ENCODE measurements around the gene VASH1. TPM values are rescaled to one million over a fixed set of nuclear protein-coding genes. Genes with fewer than 3 reads are reported as not detected.
"Not testable (repeated sequence)": the region's sequence is repeated elsewhere in the genome, so short reads cannot be mapped to it uniquely, and the experiment has no call there.

Gene VASH1
- total and polyA plus RNA-seq, 5 donors from 2014 or later, result 0.16 to 8.2 (median 1.1) TPM

GRCh38 chr14:76727901-76728300 is 33.4 kb upstream of the VASH1 start:
- no peak for DNase-seq
- no peaks in the 10 kb centered on the region for H3K4me1 Mint-ChIP-seq
- Histone ChIP-seq H3K9me3 (ENCODE audit: control insufficient read depth in 2 of 2, low read length in 2 of 2) (no peaks in the 10 kb centered on the region), H3K27ac (ENCODE audit: insufficient read depth, low read length, poor library complexity, severe bottlenecking) (no peak overlapping the region), H3K27me3 (ENCODE audit: control insufficient read depth, insufficient read depth, low read length) (peaks cover 13% of the 10 kb centered on the region), H3K36me3 (ENCODE audit: control insufficient read depth, insufficient read depth, low read length) (no peaks in the 10 kb centered on the region), H3K4me1 (ENCODE audit: control insufficient read depth, insufficient read depth, low read length, poor library complexity, severe bottlenecking) (no peaks in the 10 kb centered on the region), H3K4me3 (ENCODE audit: low read depth, low read length) (no peak overlapping the region)
- no peak overlapping the region for H3K4me3 Mint-ChIP-seq
- H3K9me3 Mint-ChIP-seq, result no peaks in the 10 kb centered on the region
- no peak overlapping the region for H3K27ac Mint-ChIP-seq
- H3K36me3 Mint-ChIP-seq, result no peaks in the 10 kb centered on the region
- ATAC-seq (ENCODE audit: low read depth in 2 of 2), result no peak
- peaks cover 16% of the 10 kb centered on the region for H3K27me3 Mint-ChIP-seq

- H3K27me3 Mint-ChIP-seq, result peaks cover 16% of the 10 kb centered on the region
- no peaks in the 10 kb centered on the region for H3K4me1 Mint-ChIP-seq
Observed at GRCh38 chr14:76729258-76729657, 32.0 kb upstream of the VASH1 start.

GRCh38 chr14:76729953-76730505 is 31.2 kb upstream of the VASH1 start:
- DNase-seq (no peak), ATAC-seq (ENCODE audit: low read depth in 2 of 2) (no peak)
- no peaks in the 10 kb centered on the region for H3K4me1 Mint-ChIP-seq
- H3K36me3 Mint-ChIP-seq, result no peaks in the 10 kb centered on the region
- H3K9me3 ChIP-seq (ENCODE audit: control insufficient read depth in 2 of 2, low read length in 2 of 2), result no peaks in the 10 kb centered on the region
- H3K27ac Mint-ChIP-seq, result no peak overlapping the region
- no peak overlapping the region for H3K4me3 Mint-ChIP-seq
- H3K36me3 ChIP-seq (ENCODE audit: control insufficient read depth, insufficient read depth, low read length), result no peaks in the 10 kb centered on the region
- peaks cover 14% of the 10 kb centered on the region for H3K27me3 Mint-ChIP-seq
- H3K4me1 ChIP-seq (ENCODE audit: control insufficient read depth, insufficient read depth, low read length, poor library complexity, severe bottlenecking), result no peaks in the 10 kb centered on the region
- H3K4me3 ChIP-seq (ENCODE audit: low read depth, low read length), result no peak overlapping the region
- peaks cover 10% of the 10 kb centered on the region for H3K27me3 ChIP-seq (ENCODE audit: control insufficient read depth, insufficient read depth, low read length)
- no peak overlapping the region for H3K27ac ChIP-seq (ENCODE audit: insufficient read depth, low read length, poor library complexity, severe bottlenecking)
- H3K9me3 Mint-ChIP-seq, result no peaks in the 10 kb centered on the region

More at GRCh38 chr14:76729258-76729657, 32.0 kb upstream of the VASH1 start:
- ATAC-seq (ENCODE audit: low read depth in 2 of 2) (no peak), DNase-seq (no peak)
- Histone ChIP-seq H3K4me3 (ENCODE audit: low read depth, low read length) (no peak overlapping the region), H3K9me3 (ENCODE audit: control insufficient read depth in 2 of 2, low read length in 2 of 2) (no peaks in the 10 kb centered on the region), H3K27me3 (ENCODE audit: control insufficient read depth, insufficient read depth, low read length) (peaks cover 11% of the 10 kb centered on the region), H3K27ac (ENCODE audit: insufficient read depth, low read length, poor library complexity, severe bottlenecking) (no peak overlapping the region), H3K36me3 (ENCODE audit: control insufficient read depth, insufficient read depth, low read length) (no peaks in the 10 kb centered on the region), H3K4me1 (ENCODE audit: control insufficient read depth, insufficient read depth, low read length, poor library complexity, severe bottlenecking) (no peaks in the 10 kb centered on the region)
- H3K4me3 Mint-ChIP-seq, result no peak overlapping the region
- H3K9me3 Mint-ChIP-seq, result no peaks in the 10 kb centered on the region
- H3K27ac Mint-ChIP-seq, result no peak overlapping the region
- H3K36me3 Mint-ChIP-seq, result no peaks in the 10 kb centered on the region

DNA sequence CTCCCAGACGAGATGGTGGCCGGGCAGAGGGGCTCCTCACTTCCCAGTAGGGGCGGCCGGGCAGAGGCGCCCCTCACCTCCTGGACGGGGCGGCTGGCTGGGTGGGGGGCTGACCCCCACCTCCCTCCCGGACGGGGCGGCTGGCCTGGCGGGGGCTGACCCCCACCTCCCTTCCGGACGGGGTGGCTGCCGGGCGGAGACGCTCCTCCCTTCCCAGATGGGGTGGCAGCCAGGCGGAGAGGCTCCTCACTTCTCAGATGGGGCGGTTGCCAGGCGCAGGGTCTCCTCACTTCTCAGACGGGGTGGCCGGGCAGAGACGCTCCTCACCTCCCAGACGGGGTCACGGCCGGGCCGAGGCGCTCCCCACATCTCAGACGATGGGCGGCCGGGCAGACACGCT is 26.8 kb upstream of the VASH1 start:
- H3K9me3 Mint-ChIP-seq, result peaks cover 0 to 14% (median 2%) of the 10 kb centered on the region in 7 donors
- ATAC-seq (ENCODE audit: low read depth in 2 of 2); H3K9me3 ChIP-seq (ENCODE audit: control insufficient read depth in 2 of 2, low read length in 2 of 2); H3K36me3 ChIP-seq (ENCODE audit: control insufficient read depth, insufficient read depth, low read length); H3K4me1 ChIP-seq (ENCODE audit: control insufficient read depth, insufficient read depth, low read length, poor library complexity, severe bottlenecking); H3K27ac Mint-ChIP-seq; H3K27ac ChIP-seq (ENCODE audit: insufficient read depth, low read length, poor library complexity, severe bottlenecking); H3K36me3 Mint-ChIP-seq; DNase-seq; H3K4me1 Mint-ChIP-seq; H3K4me3 ChIP-seq (ENCODE audit: low read depth, low read length); H3K4me3 Mint-ChIP-seq: not testable (repeated sequence)
- peaks cover 26% of the 10 kb centered on the region for H3K27me3 Mint-ChIP-seq
- H3K27me3 ChIP-seq (ENCODE audit: control insufficient read depth, insufficient read depth, low read length), result peaks cover 15% of the 10 kb centered on the region

DNA sequence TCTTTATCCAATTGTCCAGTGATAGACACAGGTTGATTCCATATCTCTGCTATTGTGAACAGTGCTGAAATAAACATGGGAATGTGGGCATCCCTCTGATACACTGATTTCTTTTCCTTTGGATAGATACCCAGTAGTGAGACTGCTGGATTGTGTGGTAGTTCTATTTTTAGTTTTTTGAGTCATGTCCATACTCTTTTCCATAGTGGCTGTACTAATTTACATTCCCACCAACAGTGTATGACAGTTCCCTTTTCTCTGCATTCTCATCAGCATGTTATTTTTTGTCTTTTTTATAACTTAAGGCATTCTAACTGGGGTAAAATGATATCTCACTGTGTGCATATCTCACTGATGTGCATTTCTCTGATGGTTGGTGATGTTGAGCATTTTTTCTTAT is 24.8 kb upstream of the VASH1 start:
- Mint-ChIP-seq H3K36me3 (no peaks in the 10 kb centered on the region), H3K4me3 (no peak overlapping the region), H3K27ac (no peak overlapping the region), H3K4me1 (no peaks in the 10 kb centered on the region), H3K27me3 (peaks cover 24% of the 10 kb centered on the region), H3K9me3 (peaks cover 2 to 32% (median 11%) of the 10 kb centered on the region in 7 donors)
- DNase-seq, result no peak
- H3K4me1 ChIP-seq (ENCODE audit: control insufficient read depth, insufficient read depth, low read length, poor library complexity, severe bottlenecking), result no peaks in the 10 kb centered on the region
- peaks cover 17 to 23% of the 10 kb centered on the region in 2 experiments for H3K9me3 ChIP-seq (ENCODE audit: control insufficient read depth in 2 of 2, low read length in 2 of 2)
- no peak overlapping the region for H3K27ac ChIP-seq (ENCODE audit: insufficient read depth, low read length, poor library complexity, severe bottlenecking)
- H3K36me3 ChIP-seq (ENCODE audit: control insufficient read depth, insufficient read depth, low read length), result no peaks in the 10 kb centered on the region
- no peak for ATAC-seq (ENCODE audit: low read depth in 2 of 2)
- H3K4me3 ChIP-seq (ENCODE audit: low read depth, low read length), result no peak overlapping the region
- H3K27me3 ChIP-seq (ENCODE audit: control insufficient read depth, insufficient read depth, low read length), result peaks cover 12% of the 10 kb centered on the region

GRCh38 chr14:76741074-76741473 is 20.2 kb upstream of the VASH1 start:
- Histone ChIP-seq H3K4me1 (ENCODE audit: control insufficient read depth, insufficient read depth, low read length, poor library complexity, severe bottlenecking) (no peaks in the 10 kb centered on the region), H3K36me3 (ENCODE audit: control insufficient read depth, insufficient read depth, low read length) (no peaks in the 10 kb centered on the region), H3K27ac (ENCODE audit: insufficient read depth, low read length, poor library complexity, severe bottlenecking) (no peak overlapping the region), H3K27me3 (ENCODE audit: control insufficient read depth, insufficient read depth, low read length) (peaks cover 14% of the 10 kb centered on the region), H3K9me3 (ENCODE audit: control insufficient read depth in 2 of 2, low read length in 2 of 2) (peaks cover 22 to 23% of the 10 kb centered on the region in 2 experiments), H3K4me3 (ENCODE audit: low read depth, low read length) (no peak overlapping the region)
- no peak for DNase-seq
- H3K9me3 Mint-ChIP-seq, result peaks cover 2 to 44% (median 10%) of the 10 kb centered on the region in 7 donors
- no peak overlapping the region for H3K27ac Mint-ChIP-seq
- H3K36me3 Mint-ChIP-seq, result peaks cover 3% of the 10 kb centered on the region
- ATAC-seq (ENCODE audit: low read depth in 2 of 2), result no peak
- H3K4me3 Mint-ChIP-seq, result no peak overlapping the region
- peaks cover 31% of the 10 kb centered on the region for H3K27me3 Mint-ChIP-seq
- H3K4me1 Mint-ChIP-seq, result peaks cover 0 to 4% (median 0%) of the 10 kb centered on the region in 4 donors

DNA sequence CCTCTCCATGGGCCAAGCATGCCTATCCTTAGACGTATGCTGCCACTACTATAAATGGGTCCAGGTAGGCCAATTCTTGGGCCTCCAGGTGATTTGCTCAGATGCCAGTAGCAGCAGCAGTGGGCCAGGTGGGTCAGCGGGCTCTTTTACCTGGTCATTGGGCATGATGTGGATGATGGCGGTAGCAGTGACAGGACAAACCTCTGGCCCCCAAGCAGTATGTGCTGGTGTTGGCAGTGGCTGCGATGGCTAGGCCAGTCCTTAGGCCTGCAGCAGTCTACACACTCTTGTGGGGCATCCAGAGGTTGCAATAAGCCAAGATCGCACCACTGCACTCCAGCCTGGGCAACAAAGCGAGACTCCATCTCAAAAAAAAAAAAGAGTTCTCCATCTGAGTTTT is 19.1 kb upstream of the VASH1 start:
- H3K36me3 ChIP-seq (ENCODE audit: control insufficient read depth, insufficient read depth, low read length), result no peaks in the 10 kb centered on the region
- Mint-ChIP-seq H3K9me3 (peaks cover 0 to 41% (median 13%) of the 10 kb centered on the region in 7 donors), H3K27me3 (peaks cover 29% of the 10 kb centered on the region), H3K4me3 (no peak overlapping the region), H3K36me3 (peaks cover 3% of the 10 kb centered on the region), H3K4me1 (peaks cover 0 to 4% (median 0%) of the 10 kb centered on the region in 4 donors), H3K27ac (no peak overlapping the region)
- ATAC-seq (ENCODE audit: low read depth in 2 of 2) (no peak), DNase-seq (no peak)
- no peak overlapping the region for H3K27ac ChIP-seq (ENCODE audit: insufficient read depth, low read length, poor library complexity, severe bottlenecking)
- H3K4me1 ChIP-seq (ENCODE audit: control insufficient read depth, insufficient read depth, low read length, poor library complexity, severe bottlenecking), result no peaks in the 10 kb centered on the region
- peaks cover 9% of the 10 kb centered on the region for H3K27me3 ChIP-seq (ENCODE audit: control insufficient read depth, insufficient read depth, low read length)
- peaks cover 22 to 23% of the 10 kb centered on the region in 2 experiments for H3K9me3 ChIP-seq (ENCODE audit: control insufficient read depth in 2 of 2, low read length in 2 of 2)
- no peak overlapping the region for H3K4me3 ChIP-seq (ENCODE audit: low read depth, low read length)

DNA sequence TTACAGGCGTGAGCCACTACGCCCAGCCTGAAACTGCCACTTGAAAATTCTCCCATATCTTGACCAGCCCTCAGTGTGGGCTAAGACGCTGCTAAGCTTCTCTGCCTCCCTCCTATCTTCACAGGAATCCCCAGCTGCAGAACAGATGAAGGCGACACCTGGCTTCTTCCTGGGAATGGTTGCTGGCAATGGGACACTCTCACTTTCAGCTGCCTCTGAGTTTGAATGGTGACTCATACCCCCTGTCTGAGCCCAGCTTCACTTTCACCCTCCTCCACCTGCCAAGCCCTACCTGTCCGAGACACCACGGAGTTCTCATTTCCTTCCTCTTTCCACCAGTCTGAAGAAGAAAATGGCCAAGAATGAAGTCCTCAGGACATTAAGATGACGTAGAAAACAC is 18.3 kb upstream of the VASH1 start:
- Mint-ChIP-seq H3K4me3 (no peak overlapping the region), H3K9me3 (peaks cover 0 to 41% (median 14%) of the 10 kb centered on the region in 7 donors), H3K27ac (no peak overlapping the region), H3K36me3 (peaks cover 3% of the 10 kb centered on the region), H3K4me1 (peaks cover 0 to 4% (median 0%) of the 10 kb centered on the region in 4 donors), H3K27me3 (peaks cover 25% of the 10 kb centered on the region)
- H3K9me3 ChIP-seq (ENCODE audit: control insufficient read depth in 2 of 2, low read length in 2 of 2), result peaks cover 22 to 23% of the 10 kb centered on the region in 2 experiments
- no peak overlapping the region for H3K4me3 ChIP-seq (ENCODE audit: low read depth, low read length)
- no peak overlapping the region for H3K27ac ChIP-seq (ENCODE audit: insufficient read depth, low read length, poor library complexity, severe bottlenecking)
- no peak for DNase-seq
- H3K4me1 ChIP-seq (ENCODE audit: control insufficient read depth, insufficient read depth, low read length, poor library complexity, severe bottlenecking), result no peaks in the 10 kb centered on the region
- peaks cover 9% of the 10 kb centered on the region for H3K27me3 ChIP-seq (ENCODE audit: control insufficient read depth, insufficient read depth, low read length)
- no peak for ATAC-seq (ENCODE audit: low read depth in 2 of 2)
- no peaks in the 10 kb centered on the region for H3K36me3 ChIP-seq (ENCODE audit: control insufficient read depth, insufficient read depth, low read length)
